G401.6 (cell line): ENCODE results near the gene PTPRD.

ENCODE experiments used
- FAIRE-seq: peaks from 2 replicates; lab custom pipeline; 2012; peaks lifted over from hg19 to GRCh38; lab: Jason Lieb, UNC

PTPRD gene

GRCh38 chr9:10612641-10613398 is at the start of gene PTPRD:
TSS of gene PTPRD (minus strand) at chr9:10613002.
- FAIRE-seq = no peak

DNA sequence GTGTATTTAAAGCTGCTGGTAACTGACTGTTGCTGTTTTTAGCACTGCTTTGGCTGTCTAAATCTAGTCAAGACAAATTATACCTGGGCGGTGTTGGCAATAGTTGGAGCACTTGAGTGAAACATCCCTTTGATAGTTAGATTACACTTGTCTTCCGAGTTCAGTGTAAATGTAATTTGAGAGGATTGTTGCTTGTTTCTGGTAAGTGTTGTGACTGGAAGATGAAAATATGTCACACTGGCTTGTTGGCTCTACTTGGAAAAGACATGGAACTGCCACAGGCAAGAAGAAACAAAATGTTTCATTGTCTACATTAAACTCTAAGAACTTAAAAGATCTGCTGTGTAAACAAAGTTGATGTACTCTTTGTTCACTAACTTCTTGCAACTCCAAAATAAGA is 49.2 kb upstream of the PTPRD start:
- no peak for FAIRE-seq

DNA sequence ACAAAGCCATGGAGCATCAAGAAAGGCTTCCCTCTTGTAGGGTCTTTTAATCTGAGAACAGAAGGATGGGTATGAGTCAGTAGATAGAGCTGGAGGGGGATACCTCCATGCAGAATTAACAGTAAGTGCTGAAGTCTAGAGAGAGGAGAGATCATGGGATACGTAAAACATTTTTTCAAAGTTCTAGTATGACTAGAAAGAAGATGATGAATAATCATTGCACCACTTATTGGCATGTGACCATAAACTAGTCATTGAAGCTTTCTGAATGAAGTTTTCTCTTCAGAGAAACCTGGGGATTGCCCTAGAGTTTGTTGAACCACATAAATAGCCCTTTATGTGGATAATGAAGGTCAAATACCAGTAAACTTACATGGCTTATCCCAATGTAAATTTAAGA is 48.6 kb upstream of the PTPRD start:
- no peak for FAIRE-seq

GRCh38 chr9:10651012-10651411 is 38.2 kb upstream of the PTPRD start:
- FAIRE-seq = no peak

GRCh38 chr9:10649076-10649475 is 36.3 kb upstream of the PTPRD start:
- no peak for FAIRE-seq

- no peak for FAIRE-seq
Observed at GRCh38 chr9:10633785-10634184, 21.0 kb upstream of the PTPRD start.

DNA sequence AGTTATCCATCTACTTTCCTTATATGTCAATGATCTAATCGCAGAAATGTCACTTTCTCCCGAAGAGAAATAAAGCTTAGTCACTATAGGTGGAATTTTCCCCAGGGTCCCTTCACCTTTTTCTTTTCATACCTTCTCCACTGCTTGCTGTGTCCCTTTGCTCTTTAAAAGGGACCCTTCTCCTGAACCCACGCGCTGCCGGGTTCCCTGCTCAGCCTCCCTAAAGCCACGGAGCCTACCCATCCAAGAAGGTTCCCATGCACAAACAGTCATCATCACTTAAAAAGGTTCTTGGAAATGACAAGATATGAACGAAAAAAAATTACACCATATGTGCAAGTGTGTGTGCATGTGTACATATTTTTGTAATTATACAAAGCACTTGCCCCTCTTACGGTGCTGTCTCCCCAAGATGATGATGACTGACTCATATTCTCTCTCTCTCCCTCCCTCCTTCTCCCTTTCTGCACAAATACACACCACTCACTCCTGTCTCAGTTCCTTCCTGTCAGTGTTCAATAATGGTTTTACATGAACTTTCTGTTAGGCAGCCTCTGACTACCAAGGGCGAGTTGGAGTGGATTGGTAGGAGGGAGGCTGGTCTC is 1.5 kb upstream of the PTPRD start:
- no peak for FAIRE-seq

DNA sequence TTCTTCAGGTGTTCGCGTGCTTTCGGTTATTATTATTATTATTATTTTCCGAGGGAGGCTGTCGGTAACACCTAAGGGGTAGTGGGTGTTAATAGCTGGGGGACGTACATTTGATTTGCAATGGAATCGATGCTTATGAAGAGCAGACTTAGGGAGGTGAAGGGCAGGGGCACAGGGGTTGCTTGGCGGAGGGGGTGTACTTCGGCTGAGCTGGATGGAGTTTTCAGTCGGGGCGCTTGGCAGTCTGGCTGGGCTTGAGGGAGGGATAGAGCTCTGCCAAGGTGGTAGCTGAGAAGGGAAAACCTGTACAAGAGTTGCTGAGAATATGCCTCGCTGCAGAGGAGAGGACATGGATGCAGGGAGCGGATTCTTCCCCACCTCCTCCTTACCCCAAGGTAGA is 617 bp upstream of the PTPRD start:
- no peak for FAIRE-seq

GRCh38 chr9:10605388-10605787 is 7.4 kb downstream of the PTPRD start:
- no peak for FAIRE-seq

- no peak for FAIRE-seq
Observed at GRCh38 chr9:10604927-10605326, 7.9 kb downstream of the PTPRD start.

- FAIRE-seq = no peak
Observed at GRCh38 chr9:10597801-10598200, 15.0 kb downstream of the PTPRD start.

DNA sequence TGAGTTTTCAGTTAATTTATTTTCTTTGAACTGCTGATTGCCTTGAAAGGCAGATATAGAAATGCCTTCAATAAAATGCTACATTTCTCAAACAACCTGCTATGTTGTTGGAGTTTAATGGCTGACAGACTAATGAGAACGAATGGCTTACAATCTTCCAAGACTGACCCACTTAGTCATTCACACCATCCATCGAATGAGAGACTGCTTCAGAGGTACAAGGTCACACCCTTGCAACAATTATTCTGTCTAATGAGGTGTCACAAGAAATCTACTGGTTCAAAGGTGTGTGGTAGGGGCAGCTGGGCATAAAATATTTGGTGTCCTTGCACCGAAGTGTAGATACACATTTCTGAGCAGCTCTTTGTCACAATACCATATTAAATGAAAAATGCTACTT is 18.3 kb downstream of the PTPRD start:
- FAIRE-seq = no peak

GRCh38 chr9:10586407-10586806 is 26.4 kb downstream of the PTPRD start:
- no peak for FAIRE-seq

- no peak for FAIRE-seq
Observed at GRCh38 chr9:10571699-10572098, 41.1 kb downstream of the PTPRD start.

DNA sequence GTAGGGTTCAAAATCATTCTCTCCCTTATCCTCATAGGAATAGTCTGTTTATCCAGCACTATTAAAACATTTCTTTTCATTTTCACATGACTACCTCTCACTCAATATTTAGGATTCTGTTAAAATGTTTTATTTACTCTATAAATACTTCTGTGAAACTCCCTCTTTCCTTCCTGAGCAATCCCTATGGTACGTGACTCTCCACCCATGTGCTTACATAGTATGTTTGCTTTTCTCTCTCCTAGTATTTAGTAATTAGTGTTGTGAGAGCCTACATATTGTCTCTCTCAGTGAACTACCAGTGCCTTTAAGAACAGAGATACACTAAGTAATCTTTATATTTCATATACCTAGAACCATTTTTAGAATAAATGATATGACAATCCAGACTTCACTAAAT is 46.0 kb downstream of the PTPRD start:
- no peak for FAIRE-seq

- FAIRE-seq = no peak
Observed at GRCh38 chr9:10562581-10563343, 50.0 kb downstream of the PTPRD start.

GRCh38 chr9:10548348-10548747 is 64.5 kb downstream of the PTPRD start:
- FAIRE-seq = no peak

DNA sequence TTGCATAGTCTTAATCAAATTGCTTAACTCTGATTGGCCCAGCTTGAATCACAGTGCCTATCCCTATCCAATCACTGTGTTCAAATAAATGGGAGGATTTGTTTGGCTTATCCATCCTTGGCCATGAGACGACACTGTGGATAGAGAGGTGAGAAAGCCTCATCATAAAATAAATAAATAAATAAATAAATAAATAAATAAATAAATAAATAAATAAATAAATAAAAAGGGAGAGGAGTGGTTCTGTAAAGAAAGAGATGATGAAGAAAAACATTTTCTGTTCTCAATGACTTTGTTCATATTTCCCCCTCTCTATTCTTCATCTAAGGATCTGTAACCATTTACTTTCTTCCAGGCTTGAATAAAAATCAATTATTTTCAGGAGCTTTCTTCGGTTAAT is 74.7 kb downstream of the PTPRD start:
- FAIRE-seq = no peak

DNA sequence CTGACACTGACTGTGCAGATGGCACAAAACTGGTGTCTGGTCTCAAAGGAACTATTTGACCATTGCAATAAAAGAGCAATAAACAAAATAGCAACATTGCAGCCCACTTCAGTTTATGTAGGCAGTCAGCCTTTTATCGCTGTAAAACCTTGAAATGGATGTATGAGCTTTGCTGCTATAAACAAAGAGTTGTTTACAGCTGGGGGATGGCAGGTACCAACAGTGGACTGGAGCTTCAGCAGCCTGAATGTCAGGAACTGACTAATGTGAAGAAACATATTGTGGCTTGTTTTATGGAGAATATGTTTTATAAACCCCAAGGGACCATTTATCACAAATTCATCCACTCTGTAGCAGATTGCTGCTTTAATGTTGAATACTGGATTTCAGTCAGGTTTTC is 78.0 kb downstream of the PTPRD start:
- no peak for FAIRE-seq

GRCh38 chr9:10525972-10526371 is 86.8 kb downstream of the PTPRD start:
- FAIRE-seq = no peak

GRCh38 chr9:10523164-10523563 is 89.6 kb downstream of the PTPRD start:
- FAIRE-seq = no peak

DNA sequence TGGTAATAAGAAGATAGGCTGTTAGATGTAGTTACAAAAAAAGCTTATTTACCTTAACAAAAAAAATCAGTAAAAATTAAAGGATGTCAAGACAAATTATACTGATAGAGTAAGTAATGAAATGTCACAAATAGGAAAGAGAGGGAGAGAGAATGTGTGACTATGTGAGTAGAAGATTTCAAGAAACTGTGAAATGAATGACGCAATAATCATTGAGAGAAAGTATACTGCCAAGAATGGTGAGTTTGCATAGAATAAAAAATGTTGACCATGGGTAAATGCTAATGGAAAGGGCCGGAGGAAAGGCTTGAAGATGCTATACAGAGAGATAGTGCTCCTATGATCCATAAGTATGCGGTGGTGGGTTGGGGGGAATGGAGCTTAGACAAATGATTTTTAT is 100.7 kb downstream of the PTPRD start:
- FAIRE-seq = no peak

DNA sequence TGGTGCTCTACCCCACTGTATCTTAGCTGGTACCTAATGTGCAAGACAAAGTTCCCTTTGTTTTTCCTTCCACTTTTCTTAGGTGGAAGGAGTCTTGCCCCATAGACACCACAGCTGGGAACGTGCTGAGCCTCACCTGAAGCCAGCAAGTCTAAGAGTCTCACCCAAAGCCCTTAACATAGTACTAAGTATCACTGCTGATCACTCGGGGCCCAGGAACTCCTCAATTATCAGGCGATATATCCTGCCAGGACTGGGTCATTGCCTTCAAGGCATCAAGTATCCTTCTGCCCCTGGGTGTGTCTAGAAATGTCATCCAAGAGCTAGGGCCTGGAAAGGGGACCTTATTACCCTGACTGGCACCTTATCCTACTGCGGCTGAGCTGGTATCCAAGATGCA is 123.9 kb downstream of the PTPRD start:
- FAIRE-seq = no peak

GRCh38 chr9:10479172-10479571 is 133.6 kb downstream of the PTPRD start:
- no peak for FAIRE-seq
